GM18508 (cell line): ENCODE measurements around the gene MRPL14.

Experiments used
- ATAC-seq: cut with Tn5 transposase; IDR thresholded peaks from one replicate; pipeline ENCODE4 v1.9.1; 2021; ENCODE audit warnings: moderate number of reproducible peaks; ENCODE audit not compliant: insufficient read depth, unreplicated experiment

MRPL14 gene

GRCh38 chr6:44127186-44128019, at the start of gene MRPL14, which contains the start of gene TMEM63B:
TSS of gene MRPL14 (minus strand) at chr6:44127452. CDS start at chr6:44116611, 10,841 bp downstream.
TSS of gene TMEM63B (plus strand) at chr6:44127554. CDS start at chr6:44134585, 7,031 bp downstream.
- ATAC-seq, result no peak

GRCh38 chr6:44176130-44176761, 49.0 kb upstream of the MRPL14 start:
- no peak for ATAC-seq

GRCh38 chr6:44172731-44173500, 45.7 kb upstream of the MRPL14 start:
- ATAC-seq, result no peak

- ATAC-seq, result no peak
These were observed 44.8 kb upstream of the MRPL14 start for GRCh38 chr6:44171899-44172546.

- no peak for ATAC-seq
These were observed 42.8 kb upstream of the MRPL14 start for GRCh38 chr6:44169886-44170570.

GRCh38 chr6:44169154-44169553, 41.9 kb upstream of the MRPL14 start:
- no peak for ATAC-seq

GRCh38 chr6:44167567-44167966, 40.3 kb upstream of the MRPL14 start:
- ATAC-seq, result no peak

GRCh38 chr6:44166591-44167184, 39.4 kb upstream of the MRPL14 start:
- ATAC-seq, result no peak

- ATAC-seq, result no peak
These were observed 38.9 kb upstream of the MRPL14 start for GRCh38 chr6:44166116-44166515.

- ATAC-seq, result no peak
These were observed 35.8 kb upstream of the MRPL14 start for GRCh38 chr6:44162876-44163625.

- no peak for ATAC-seq
These were observed 34.7 kb upstream of the MRPL14 start for GRCh38 chr6:44161997-44162338.

GRCh38 chr6:44158770-44159228, 31.5 kb upstream of the MRPL14 start, which contains the start of gene CAPN11:
TSS of gene CAPN11 (plus strand) at chr6:44158820. CDS start at chr6:44158849, 29 bp downstream.
- ATAC-seq, result no peak

- no peak for ATAC-seq
These were observed 29.9 kb upstream of the MRPL14 start for GRCh38 chr6:44157152-44157521.

- no peak for ATAC-seq
These were observed 29.4 kb upstream of the MRPL14 start for GRCh38 chr6:44156494-44157151.

GRCh38 chr6:44154067-44154466, 26.8 kb upstream of the MRPL14 start:
- no peak for ATAC-seq

- ATAC-seq, result no peak
These were observed 25.3 kb upstream of the MRPL14 start for GRCh38 chr6:44152533-44152932.

- no peak for ATAC-seq
These were observed 24.8 kb upstream of the MRPL14 start for GRCh38 chr6:44152109-44152461.
